ENCODE measurements around the gene LIN28B. TPM values are rescaled to one million over a fixed set of nuclear protein-coding genes. Genes with fewer than 3 reads are reported as not detected.
A peak's percentile ranks its signal among the peaks of the same experiment; 100 is the strongest.

The LIN28B gene
- total RNA-seq, 4 donors from 2014 or later: not detected

GRCh38 chr6:104929353-104929752 is 27.6 kb upstream of the LIN28B start:
- TF ChIP-seq CTCF (IDR thresholded peaks at IDR 0.05) (no peak), POLR2A (IDR thresholded peaks at IDR 0.05) (no peak)
- H3K9me3 ChIP-seq: no peaks in the 10 kb centered on the region
- no peak overlapping the region for H3K4me3 ChIP-seq
- H3K27ac ChIP-seq: no peak overlapping the region
- H3K4me1 ChIP-seq: no peaks in the 10 kb centered on the region
- H3K36me3 ChIP-seq: no peaks in the 10 kb centered on the region
- H3K27me3 ChIP-seq: no peaks in the 10 kb centered on the region
- DNase-seq: no peak

GRCh38 chr6:104930939-104931338 is 26.0 kb upstream of the LIN28B start:
- H3K4me1 ChIP-seq: no peaks in the 10 kb centered on the region
- H3K27ac ChIP-seq: no peak overlapping the region
- no peaks in the 10 kb centered on the region for H3K9me3 ChIP-seq
- no peak for DNase-seq
- no peak for TF ChIP-seq CTCF (IDR thresholded peaks at IDR 0.05)
- no peak for TF ChIP-seq POLR2A (IDR thresholded peaks at IDR 0.05)
- H3K27me3 ChIP-seq: no peaks in the 10 kb centered on the region
- no peaks in the 10 kb centered on the region for H3K36me3 ChIP-seq
- H3K4me3 ChIP-seq: no peak overlapping the region

GRCh38 chr6:104936766-104937535 is 20.0 kb upstream of the LIN28B start:
- H3K36me3 ChIP-seq: no peaks in the 10 kb centered on the region
- no peak overlapping the region for H3K27ac ChIP-seq
- peaks cover 0 to 6% (median 0%) of the 10 kb centered on the region in 4 donors for H3K4me1 ChIP-seq
- H3K27me3 ChIP-seq: peaks cover 0 to 7% of the 10 kb centered on the region in 2 donors
- TF ChIP-seq POLR2A (IDR thresholded peaks at IDR 0.05) (no peak), CTCF (IDR thresholded peaks at IDR 0.05) (no peak)
- no peaks in the 10 kb centered on the region for H3K9me3 ChIP-seq
- H3K4me3 ChIP-seq: no peak overlapping the region
- no peak for DNase-seq

- H3K9me3 ChIP-seq: no peaks in the 10 kb centered on the region
- peak overlapping the region in 2 of 4 donors; percentile 35 to 42 for H3K4me3 ChIP-seq
- H3K27ac ChIP-seq: no peak overlapping the region
- peaks cover 0 to 7% of the 10 kb centered on the region in 2 donors for H3K27me3 ChIP-seq
- H3K36me3 ChIP-seq: no peaks in the 10 kb centered on the region
- no peak for DNase-seq
- H3K4me1 ChIP-seq: peaks cover 0 to 6% (median 0%) of the 10 kb centered on the region in 4 donors
- TF ChIP-seq CTCF (IDR thresholded peaks at IDR 0.05): no peak
- TF ChIP-seq POLR2A (IDR thresholded peaks at IDR 0.05): no peak
These were observed 16.5 kb upstream of the LIN28B start for GRCh38 chr6:104940238-104940892.

- no peaks in the 10 kb centered on the region for H3K36me3 ChIP-seq
- peaks cover 0 to 7% of the 10 kb centered on the region in 2 donors for H3K27me3 ChIP-seq
- peak overlapping the region in 3 of 4 donors; percentile 4 to 42 (median 35) for H3K4me3 ChIP-seq
- no peak overlapping the region for H3K27ac ChIP-seq
- no peaks in the 10 kb centered on the region for H3K9me3 ChIP-seq
- H3K4me1 ChIP-seq: peaks cover 0 to 6% (median 0%) of the 10 kb centered on the region in 4 donors
- no peak for TF ChIP-seq POLR2A (IDR thresholded peaks at IDR 0.05)
- TF ChIP-seq CTCF (IDR thresholded peaks at IDR 0.05): peak in 3 of 6 experiments; percentile 14 to 31 (median 24)
- DNase-seq: peak in 1 of 3 donors; percentile 54
These were observed 15.8 kb upstream of the LIN28B start for GRCh38 chr6:104940893-104941728.
